Loucy (cell line): Measurements from ENCODE around the gene TMCO6.
"Not testable (repeated sequence)": the region's sequence is repeated elsewhere in the genome, so short reads cannot be mapped to it uniquely, and the experiment has no call there.

Experiments used
- H2AFZ ChIP-seq: fragments of 200-600 bp; sonication (generic); 2 replicates; pipeline ENCODE4 v1.6.0; 2016; ENCODE audit warnings: antibody characterized with exemption, mild to moderate bottlenecking, low read length, moderate library complexity
- H3F3A ChIP-seq: fragments of 200-600 bp; 2 replicates; pipeline ENCODE4 v1.6.0; 2016; ENCODE audit warnings: antibody characterized with exemption, low read depth, mild to moderate bottlenecking
- H3K27me3 ChIP-seq: fragments of 200-600 bp; sonication (generic); 2 replicates; pipeline ENCODE4 v1.6.1; 2014; ENCODE audit warnings: low read length, mild to moderate bottlenecking; ENCODE audit not compliant: insufficient read depth, poor library complexity, severe bottlenecking
- H3K36me3 ChIP-seq: fragments of 200-600 bp; sonication (generic); 2 replicates; pipeline ENCODE4 v1.6.1; 2016; ENCODE audit warnings: low read length; ENCODE audit not compliant: insufficient read depth
- H3K4me1 ChIP-seq: fragments of 200-600 bp; sonication (generic); 2 replicates; pipeline ENCODE4 v1.5.1; 2014; ENCODE audit warnings: low read length, mild to moderate bottlenecking; ENCODE audit not compliant: insufficient read depth, poor library complexity, severe bottlenecking
- H3K4me2 ChIP-seq: fragments of 200-600 bp; sonication (generic); 2 replicates; pipeline ENCODE4 v1.6.0; 2014; ENCODE audit warnings: antibody characterized with exemption, low read length, low read depth, mild to moderate bottlenecking; ENCODE audit not compliant: poor library complexity, severe bottlenecking
- H3K4me3 ChIP-seq: fragments of 200-600 bp; sonication (generic); 2 replicates; pipeline ENCODE4 v1.5.1; 2014; ENCODE audit warnings: low read length, mild to moderate bottlenecking, mixed read lengths; ENCODE audit not compliant: poor library complexity, severe bottlenecking
- H3K79me2 ChIP-seq: fragments of 200-600 bp; sonication (generic); 2 replicates; pipeline ENCODE4 v1.6.1; 2014; ENCODE audit warnings: low read length; ENCODE audit not compliant: insufficient read depth
- H3K9ac ChIP-seq: fragments of 200-600 bp; sonication (generic); 2 replicates; pipeline ENCODE4 v1.6.0; 2014; ENCODE audit warnings: mild to moderate bottlenecking, low read depth, low read length, moderate library complexity; ENCODE audit not compliant: poor library complexity, severe bottlenecking
- H3K9me2 ChIP-seq: fragments of 200-600 bp; sonication (generic); replicated peaks from 2 replicates; pipeline ENCODE4 v1.6.1; 2016; ENCODE audit warnings: low read depth, low read length, mixed read lengths
- H3K9me3 ChIP-seq: fragments of 200-600 bp; sonication (generic); 2 replicates; pipeline ENCODE4 v1.6.1; 2014; ENCODE audit warnings: mild to moderate bottlenecking, antibody characterized with exemption, low read length, low read depth; ENCODE audit not compliant: insufficient read depth
- H4K20me1 ChIP-seq: fragments of 200-600 bp; sonication (generic); 2 replicates; pipeline ENCODE4 v1.6.0; 2014; ENCODE audit warnings: antibody characterized with exemption, low read length, mild to moderate bottlenecking; ENCODE audit not compliant: insufficient read depth, poor library complexity, severe bottlenecking
- EZH2phosphoT487 ChIP-seq: fragments of 200-600 bp; IDR thresholded peaks from 2 replicates; pipeline ENCODE4 v1.6.1; 2018; ENCODE audit warnings: antibody characterized with exemption, mild to moderate bottlenecking, moderate library complexity, borderline replicate concordance
- TF ChIP-seq, protein P1 (sequence below): fragments of 200-600 bp; sonication (generic); conservative IDR thresholded peaks from 2 replicates; pipeline ENCODE4 v1.5.1; 2014; ENCODE audit warnings: mild to moderate bottlenecking, antibody characterized with exemption, low read length

The TMCO6 gene

DNA sequence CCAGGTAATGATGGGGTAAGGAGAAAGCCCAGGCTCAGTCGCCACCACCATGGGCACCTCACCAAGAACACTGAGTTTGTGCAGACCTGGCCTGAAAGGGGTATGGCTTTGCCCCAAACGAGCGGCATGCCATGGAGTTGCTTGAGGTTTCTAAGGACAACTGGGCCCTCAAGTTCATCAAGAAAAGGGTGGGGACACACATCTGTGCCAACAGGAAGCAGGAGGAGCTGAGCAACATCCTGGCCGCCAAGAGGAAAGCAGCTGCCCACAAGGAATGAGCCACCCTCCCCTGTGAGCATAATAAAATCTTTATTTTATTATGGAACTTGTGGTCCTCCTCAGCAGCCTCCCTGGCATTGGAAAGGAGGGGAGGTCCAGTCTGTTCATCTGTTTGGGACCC is 30.1 kb upstream of the TMCO6 start:
- no peaks in the 10 kb centered on the region for H3K9me3 ChIP-seq

DNA sequence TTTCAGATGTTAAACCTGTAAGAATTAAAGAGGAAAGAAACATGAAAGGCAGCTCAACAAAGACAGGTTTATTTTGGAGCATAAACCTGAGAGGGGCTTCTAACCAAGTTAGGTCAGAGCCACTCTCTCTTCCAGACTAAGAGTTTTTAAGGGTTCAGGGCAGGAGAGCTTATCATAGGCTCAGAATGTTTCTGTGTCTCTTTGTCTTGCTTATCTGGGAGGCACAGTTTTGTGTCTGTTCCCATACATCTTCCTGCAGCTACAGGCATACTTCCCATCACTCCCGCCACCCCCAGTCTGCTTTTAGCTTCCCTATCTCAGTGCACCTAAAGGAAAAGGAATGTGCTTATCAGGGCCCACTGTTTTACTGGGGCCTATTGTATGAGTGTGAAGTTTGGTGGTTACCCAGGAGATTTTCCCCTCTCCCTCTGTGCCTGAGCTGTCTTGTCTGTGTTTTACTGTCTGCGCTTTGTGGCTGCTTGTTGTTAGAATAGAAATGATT is 28.2 kb upstream of the TMCO6 start:
- H3K9ac ChIP-seq: no peak overlapping the region
- H3F3A ChIP-seq: no peaks in the 10 kb centered on the region
- H4K20me1 ChIP-seq: no peaks in the 10 kb centered on the region
- H3K4me3 ChIP-seq: no peak overlapping the region
- no peaks in the 10 kb centered on the region for H3K79me2 ChIP-seq
- no peak overlapping the region for H2AFZ ChIP-seq
- H3K4me1 ChIP-seq: peaks cover 16% of the 10 kb centered on the region
- no peaks in the 10 kb centered on the region for H3K9me2 ChIP-seq
- H3K9me3 ChIP-seq: no peaks in the 10 kb centered on the region
- H3K4me2 ChIP-seq: no peak overlapping the region
- TF ChIP-seq EZH2phosphoT487: no peak
- TF ChIP-seq, protein P1, sequence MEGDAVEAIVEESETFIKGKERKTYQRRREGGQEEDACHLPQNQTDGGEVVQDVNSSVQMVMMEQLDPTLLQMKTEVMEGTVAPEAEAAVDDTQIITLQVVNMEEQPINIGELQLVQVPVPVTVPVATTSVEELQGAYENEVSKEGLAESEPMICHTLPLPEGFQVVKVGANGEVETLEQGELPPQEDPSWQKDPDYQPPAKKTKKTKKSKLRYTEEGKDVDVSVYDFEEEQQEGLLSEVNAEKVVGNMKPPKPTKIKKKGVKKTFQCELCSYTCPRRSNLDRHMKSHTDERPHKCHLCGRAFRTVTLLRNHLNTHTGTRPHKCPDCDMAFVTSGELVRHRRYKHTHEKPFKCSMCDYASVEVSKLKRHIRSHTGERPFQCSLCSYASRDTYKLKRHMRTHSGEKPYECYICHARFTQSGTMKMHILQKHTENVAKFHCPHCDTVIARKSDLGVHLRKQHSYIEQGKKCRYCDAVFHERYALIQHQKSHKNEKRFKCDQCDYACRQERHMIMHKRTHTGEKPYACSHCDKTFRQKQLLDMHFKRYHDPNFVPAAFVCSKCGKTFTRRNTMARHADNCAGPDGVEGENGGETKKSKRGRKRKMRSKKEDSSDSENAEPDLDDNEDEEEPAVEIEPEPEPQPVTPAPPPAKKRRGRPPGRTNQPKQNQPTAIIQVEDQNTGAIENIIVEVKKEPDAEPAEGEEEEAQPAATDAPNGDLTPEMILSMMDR: no peak
- no peaks in the 10 kb centered on the region for H3K36me3 ChIP-seq
- H3K27me3 ChIP-seq: no peaks in the 10 kb centered on the region

More for the DNA sequence above, 30.1 kb upstream of the TMCO6 start:
- Histone ChIP-seq H3K4me3 (no peak overlapping the region), H3K4me1 (peaks cover 16% of the 10 kb centered on the region), H3K9me2 (no peaks in the 10 kb centered on the region), H3K4me2 (no peak overlapping the region), H3K36me3 (no peaks in the 10 kb centered on the region), H3K27me3 (no peaks in the 10 kb centered on the region), H4K20me1 (no peaks in the 10 kb centered on the region), H3F3A (no peaks in the 10 kb centered on the region), H3K9ac (no peak overlapping the region), H2AFZ (no peak overlapping the region), H3K79me2 (no peaks in the 10 kb centered on the region)
- no peak for TF ChIP-seq EZH2phosphoT487
- TF ChIP-seq, protein P1: no peak

DNA sequence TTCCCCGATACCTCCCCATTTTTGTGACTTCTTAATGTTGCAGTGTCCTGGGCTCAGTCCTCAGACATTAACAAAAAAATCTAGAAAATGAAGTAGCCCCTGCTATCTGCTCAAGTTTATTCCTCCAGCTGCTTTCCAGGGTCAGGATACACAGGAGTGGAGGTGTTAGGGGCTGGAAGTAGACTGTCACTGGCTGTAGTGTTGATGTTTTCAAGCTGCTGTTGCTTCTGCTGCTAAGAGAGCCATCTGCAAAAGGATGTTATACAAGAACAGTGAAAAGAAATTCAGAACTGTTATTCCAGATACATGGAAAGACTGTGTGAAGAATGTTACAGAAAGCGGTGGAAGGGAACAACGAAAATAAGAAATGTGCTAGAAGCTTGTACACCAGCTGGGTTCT is 16.9 kb upstream of the TMCO6 start:
- TF ChIP-seq, protein P1: no peak
- TF ChIP-seq EZH2phosphoT487: no peak
- H3K4me2 ChIP-seq: no peak overlapping the region
- no peaks in the 10 kb centered on the region for H4K20me1 ChIP-seq
- H3K36me3 ChIP-seq: no peaks in the 10 kb centered on the region
- H3K4me1 ChIP-seq: no peaks in the 10 kb centered on the region
- no peak overlapping the region for H3K9ac ChIP-seq
- no peaks in the 10 kb centered on the region for H3K79me2 ChIP-seq
- H2AFZ ChIP-seq: no peak overlapping the region
- H3K4me3 ChIP-seq: no peak overlapping the region
- H3K9me3 ChIP-seq: no peaks in the 10 kb centered on the region
- no peaks in the 10 kb centered on the region for H3F3A ChIP-seq
- H3K27me3 ChIP-seq: no peaks in the 10 kb centered on the region
- no peaks in the 10 kb centered on the region for H3K9me2 ChIP-seq

DNA sequence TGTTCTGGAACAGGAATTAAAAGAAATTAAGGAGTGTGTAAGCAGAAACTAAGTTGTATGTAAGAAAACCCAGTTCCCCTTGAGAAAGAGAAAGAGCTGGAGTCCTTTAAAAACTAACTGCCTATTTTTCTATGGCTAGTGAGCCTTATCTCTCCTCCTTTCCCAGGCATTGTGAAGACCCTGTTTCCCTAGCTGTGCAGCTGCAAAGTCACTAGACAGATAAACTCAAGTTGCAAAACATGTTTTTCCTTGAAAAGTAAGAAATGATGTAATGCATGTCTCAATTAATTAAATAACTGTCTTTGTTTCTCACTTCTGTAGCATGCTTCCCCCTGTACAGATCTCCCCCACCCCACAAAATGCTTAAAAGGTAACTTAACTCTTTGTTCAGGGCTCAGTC is 16.2 kb upstream of the TMCO6 start:
- not testable (repeated sequence) for H3K9me2 ChIP-seq, H3K79me2 ChIP-seq, H3K4me2 ChIP-seq, H3K27me3 ChIP-seq, H2AFZ ChIP-seq, H3F3A ChIP-seq, H4K20me1 ChIP-seq, H3K9ac ChIP-seq, H3K4me3 ChIP-seq, H3K9me3 ChIP-seq, H3K36me3 ChIP-seq, H3K4me1 ChIP-seq

DNA sequence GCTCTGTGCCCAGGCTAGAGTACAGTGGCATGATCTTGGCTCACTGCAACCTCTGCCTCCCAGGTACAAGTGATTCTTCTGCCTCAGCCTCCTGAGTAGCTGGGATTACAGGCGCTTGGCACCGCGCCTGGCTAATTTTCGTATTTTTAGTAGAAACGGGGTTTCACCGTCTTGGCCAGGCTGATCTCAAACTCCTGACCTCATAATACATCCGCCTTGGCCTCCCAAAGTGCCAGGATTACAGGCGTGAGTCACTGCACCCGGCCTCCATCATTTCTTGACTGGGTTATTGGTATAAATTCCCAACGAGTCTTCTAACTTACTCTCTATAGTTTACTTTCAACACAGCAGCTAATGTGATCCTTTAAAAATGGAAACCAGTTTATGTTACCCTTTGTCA is 14.4 kb upstream of the TMCO6 start:
- H3K4me2 ChIP-seq, H3K27me3 ChIP-seq, H3K9me3 ChIP-seq, H2AFZ ChIP-seq, H3K9ac ChIP-seq, H3K4me3 ChIP-seq, H3K4me1 ChIP-seq, H3K36me3 ChIP-seq, H3K9me2 ChIP-seq, H3K79me2 ChIP-seq, H4K20me1 ChIP-seq, H3F3A ChIP-seq: not testable (repeated sequence)
